ENCODE results near the gene CLCF1.
A peak's percentile ranks its signal among the peaks of the same experiment; 100 is the strongest.

CLCF1 gene

GRCh38 chr11:67372993-67373647 lies at the start of gene CLCF1:
Gene CLCF1 (minus strand): TSS chr11:67373598. CDS start chr11:67373539, 59 bp downstream.
- no peak for TF ChIP-seq CTCF (IDR thresholded peaks at IDR 0.05; ENCODE audit: insufficient read depth, low read depth, low read length, missing control alignments)
- peak within 1 kb of the TSS; percentile 52 for H3K4me3 ChIP-seq (ENCODE audit: low read length)
- DNase-seq (ENCODE audit: low read depth), result peak; percentile 44

- DNase-seq (ENCODE audit: low read depth), result peak; percentile 89
- no peak overlapping the region for H3K4me3 ChIP-seq (ENCODE audit: low read length)
- no peak for TF ChIP-seq CTCF (IDR thresholded peaks at IDR 0.05; ENCODE audit: insufficient read depth, low read depth, low read length, missing control alignments)
These were observed 49.5 kb upstream of the CLCF1 start for GRCh38 chr11:67422891-67423290.

GRCh38 chr11:67421430-67422031 lies 48.1 kb upstream of the CLCF1 start:
- DNase-seq (ENCODE audit: low read depth), result no peak
- H3K4me3 ChIP-seq (ENCODE audit: low read length), result peak overlapping the region; percentile 9
- TF ChIP-seq CTCF (IDR thresholded peaks at IDR 0.05; ENCODE audit: insufficient read depth, low read depth, low read length, missing control alignments), result no peak

- peak; percentile 97 for DNase-seq (ENCODE audit: low read depth)
- no peak for TF ChIP-seq CTCF (IDR thresholded peaks at IDR 0.05; ENCODE audit: insufficient read depth, low read depth, low read length, missing control alignments)
These were observed 47.4 kb upstream of the CLCF1 start for GRCh38 chr11:67420646-67421429.

GRCh38 chr11:67420147-67420645 lies 46.8 kb upstream of the CLCF1 start:
- TF ChIP-seq CTCF (IDR thresholded peaks at IDR 0.05; ENCODE audit: insufficient read depth, low read depth, low read length, missing control alignments), result no peak
- peak overlapping the region; percentile 25 for H3K4me3 ChIP-seq (ENCODE audit: low read length)
- DNase-seq (ENCODE audit: low read depth), result no peak

More at GRCh38 chr11:67420646-67421429, 47.4 kb upstream of the CLCF1 start:
- peak overlapping the region; percentile 31 for H3K4me3 ChIP-seq (ENCODE audit: low read length)

GRCh38 chr11:67419325-67420049 lies 46.1 kb upstream of the CLCF1 start:
- DNase-seq (ENCODE audit: low read depth), result no peak

More at GRCh38 chr11:67419325-67420049, 46.1 kb upstream of the CLCF1 start:
- TF ChIP-seq CTCF (IDR thresholded peaks at IDR 0.05; ENCODE audit: insufficient read depth, low read depth, low read length, missing control alignments), result no peak
- H3K4me3 ChIP-seq (ENCODE audit: low read length), result no peak overlapping the region
